Ramos (cell line): ENCODE measurements around the gene ANKRD52.

Experiments used
- in situ Hi-C: fragments of 300-500 bp; cut with MboI; formaldehyde crosslinking; loops from one replicate; pipeline ENCODE4 v1.14.3; 2022; ENCODE audit warnings: low sequenced_read_pairs; ENCODE audit not compliant: unreplicated experiment

The ANKRD52 gene

DNA sequence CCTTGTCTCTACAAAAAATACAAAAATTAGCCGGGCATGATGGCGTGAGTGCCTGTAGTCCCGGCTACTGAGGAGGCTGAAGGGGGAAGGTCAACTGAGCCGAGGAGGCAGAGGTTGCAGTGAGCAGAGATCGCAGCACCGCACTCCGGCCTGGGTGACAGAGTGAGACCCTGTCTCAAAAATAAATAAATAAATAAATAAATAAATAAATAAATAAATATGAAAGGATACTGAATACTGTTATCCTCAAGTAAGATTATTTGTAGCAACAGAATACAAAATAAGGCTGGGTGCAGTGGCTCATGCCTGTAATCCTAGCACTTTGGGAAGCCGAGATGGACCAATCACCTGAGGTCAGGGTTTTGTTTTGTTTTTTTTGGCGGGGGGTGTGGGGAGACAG lies 38.3 kb downstream of the ANKRD52 start:
- in situ Hi-C loops, result no loop called here

DNA sequence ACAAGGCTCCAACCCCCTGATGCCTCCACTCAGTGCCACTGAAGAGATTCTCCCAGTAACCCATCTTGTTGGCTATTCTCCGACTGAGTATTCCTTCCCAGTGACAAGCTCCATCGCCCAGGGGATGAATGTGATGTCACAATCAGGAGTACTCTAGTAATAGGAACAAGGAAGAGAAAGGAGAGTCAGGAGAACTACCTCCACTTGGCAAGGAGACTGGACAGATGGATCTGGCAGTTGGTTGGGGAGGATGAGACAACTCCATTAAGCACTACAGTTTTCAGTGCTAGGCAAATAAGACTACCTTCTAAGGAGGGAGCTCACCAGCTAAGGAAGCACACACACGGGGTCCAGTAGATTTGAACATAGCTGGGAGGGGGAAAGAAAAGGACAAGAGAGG lies 41.7 kb downstream of the ANKRD52 start:
- in situ Hi-C loops, result no loop called here

DNA sequence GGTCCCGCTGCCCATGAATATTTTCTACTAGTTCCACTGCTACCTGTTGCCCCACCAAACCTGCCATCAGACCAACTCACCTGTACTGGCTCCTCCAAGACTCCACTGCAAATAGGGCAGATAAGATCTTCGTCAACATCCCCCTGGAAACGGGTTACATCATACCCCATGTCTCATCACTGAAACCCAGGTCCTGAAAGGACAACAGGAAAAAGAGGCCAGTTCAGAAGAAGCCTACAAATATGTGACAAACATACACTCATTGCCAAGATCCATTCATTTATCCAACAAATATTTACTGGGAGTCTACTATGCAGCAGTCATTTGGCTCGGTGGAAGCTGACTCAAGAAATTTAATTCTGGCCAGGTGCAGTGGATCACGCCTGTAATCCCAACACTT lies 44.3 kb downstream of the ANKRD52 start:
- in situ Hi-C loops, result no loop called here

DNA sequence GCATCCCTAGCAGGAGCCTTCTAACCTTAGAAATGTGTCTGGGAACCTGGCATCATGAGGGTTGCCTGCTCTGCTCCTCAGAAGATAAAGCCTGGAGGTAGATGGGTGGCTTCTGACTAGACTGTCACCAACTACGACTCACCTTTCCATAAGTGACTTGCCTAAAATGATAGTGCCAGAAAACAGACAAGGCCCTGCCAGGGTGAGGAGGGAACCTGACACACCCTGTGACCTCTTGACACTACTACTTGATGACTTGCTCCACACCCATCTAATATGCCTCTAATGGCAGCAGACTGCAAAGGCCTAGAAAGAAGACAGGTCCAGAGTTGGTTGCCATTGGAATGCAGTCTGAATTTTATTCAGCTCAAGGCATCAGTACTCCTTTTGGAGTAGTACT lies 45.8 kb downstream of the ANKRD52 start:
- in situ Hi-C loops, result no loop called here

DNA sequence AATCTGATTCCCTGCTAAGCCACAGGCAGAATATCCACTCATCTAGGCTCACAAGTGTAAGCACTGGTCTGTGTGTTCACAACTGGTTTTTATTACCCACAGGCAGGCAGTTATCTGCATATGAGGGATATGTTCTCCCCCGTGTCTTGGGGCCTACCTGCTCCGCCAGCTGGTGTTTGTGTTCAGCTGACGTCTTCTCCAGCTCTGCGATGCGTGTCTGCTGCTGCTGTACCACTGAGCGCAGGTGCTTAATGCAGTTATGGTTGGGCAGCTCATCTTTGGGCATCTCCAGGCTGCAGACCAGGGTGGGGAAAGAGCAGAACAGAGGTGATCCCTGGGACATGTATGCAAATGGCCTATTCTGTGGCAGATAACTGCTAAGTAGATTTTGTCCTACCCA lies 50.2 kb downstream of the ANKRD52 start:
- in situ Hi-C loops, result no loop called here

DNA sequence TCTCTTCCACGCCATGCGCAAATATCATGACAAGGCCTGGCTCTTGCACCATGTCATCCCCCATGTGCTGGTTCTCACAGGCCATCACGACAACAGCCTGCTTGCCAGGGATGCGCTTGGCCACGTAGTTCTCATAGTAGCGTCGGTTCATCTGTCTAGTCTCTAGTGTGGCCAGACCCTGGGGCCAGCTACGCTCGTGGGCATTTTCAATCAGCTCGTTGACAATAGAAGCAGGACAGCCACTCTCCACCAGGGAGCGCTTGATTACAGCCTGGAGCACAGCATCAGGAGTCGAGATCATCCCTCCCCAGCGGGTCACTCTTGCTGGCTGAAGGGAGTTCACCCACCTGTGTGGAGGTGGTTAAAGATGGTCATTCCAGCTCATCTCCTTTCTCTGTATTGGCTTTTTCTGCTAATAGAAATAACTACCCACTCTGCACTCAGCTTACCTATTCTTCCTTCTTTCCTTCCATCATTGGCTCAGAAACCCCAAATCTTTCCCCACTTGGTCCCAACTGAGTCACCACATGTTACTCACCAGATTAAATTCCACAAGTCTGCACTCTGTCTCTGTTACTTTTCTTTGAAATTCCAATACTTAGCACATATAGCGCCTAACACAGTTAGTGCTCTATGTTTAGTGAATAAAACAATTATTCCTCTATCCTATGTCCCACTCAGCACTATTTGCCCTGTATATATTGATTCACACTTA lies 51.6 kb downstream of the ANKRD52 start:
- in situ Hi-C loops, result no loop called here

DNA sequence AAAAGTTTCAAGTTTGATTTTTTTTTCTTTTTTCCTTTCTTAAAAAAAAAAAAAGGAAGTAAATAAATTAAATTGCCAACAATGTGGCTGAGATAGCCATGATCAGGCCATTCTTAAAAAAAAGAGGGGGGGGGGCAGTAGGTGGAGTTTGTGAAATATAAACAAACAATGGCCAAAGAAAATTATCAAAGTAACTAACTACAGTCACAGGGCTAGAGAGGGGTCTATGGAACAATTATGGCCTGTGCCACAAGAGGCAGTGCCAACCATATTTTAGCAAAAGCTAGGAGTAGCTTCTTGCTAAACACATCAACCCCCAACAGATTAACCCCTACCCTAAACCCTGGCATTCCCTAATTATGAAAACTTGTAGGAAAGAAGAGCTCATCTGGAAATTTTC lies 52.7 kb downstream of the ANKRD52 start:
- in situ Hi-C loops, result no loop called here

DNA sequence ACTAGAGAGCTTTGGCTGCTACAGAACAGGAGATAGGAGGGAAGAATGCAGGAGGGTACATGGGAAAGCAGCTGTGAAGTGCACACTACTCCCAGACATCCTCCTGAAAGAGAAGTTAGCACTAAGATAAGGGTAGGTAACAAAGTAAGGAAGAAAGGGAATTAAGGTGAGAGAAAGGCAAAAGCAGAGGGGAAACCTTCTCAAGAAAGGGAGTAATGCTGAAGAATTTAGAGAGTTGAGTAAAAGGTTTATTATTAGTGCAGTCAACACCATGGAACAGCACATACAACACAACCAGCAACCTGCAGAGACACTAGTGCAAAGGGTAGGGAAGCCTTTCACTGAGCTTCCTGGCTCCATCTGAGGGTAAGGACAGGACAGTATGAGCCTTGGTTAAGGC lies 53.9 kb downstream of the ANKRD52 start:
- in situ Hi-C loops, result no loop called here

DNA sequence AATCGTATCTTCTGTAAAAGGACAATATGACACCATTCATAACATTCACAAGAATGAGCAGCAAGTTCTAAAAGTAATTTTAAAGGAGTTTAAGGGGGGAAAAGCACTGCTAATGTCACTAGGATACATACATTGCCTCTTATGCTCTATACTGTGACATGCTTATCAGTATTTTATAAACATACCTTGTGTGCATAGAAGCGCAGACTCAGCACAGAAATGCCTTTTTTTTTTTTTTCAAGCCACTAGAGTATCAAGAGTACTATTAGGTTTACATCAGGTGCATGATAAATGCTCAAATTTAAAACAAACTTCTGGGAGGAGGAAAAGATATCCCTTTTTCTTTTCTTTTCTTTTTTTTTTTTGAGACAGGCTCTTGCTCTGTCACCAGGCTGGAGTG lies 55.3 kb downstream of the ANKRD52 start:
- in situ Hi-C loops, result no loop called here

DNA sequence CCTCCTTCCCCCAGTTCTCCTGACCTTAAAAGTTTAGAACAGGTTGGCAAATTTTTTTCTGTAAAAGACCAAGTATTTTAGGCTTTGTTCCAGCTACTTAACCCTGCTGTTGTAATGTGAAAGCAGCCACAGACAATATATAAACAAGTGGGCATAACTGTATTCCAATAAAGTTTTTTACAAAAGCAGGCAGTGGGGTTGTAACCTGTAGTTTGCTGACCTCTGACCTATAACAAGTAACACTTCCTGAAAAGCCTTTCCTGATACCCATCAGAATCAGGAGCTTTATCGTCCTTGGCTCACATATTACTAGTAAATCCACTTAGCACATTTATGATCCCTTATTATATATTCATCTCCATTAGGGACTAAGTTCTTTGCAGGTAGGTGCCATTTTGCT lies 55.8 kb downstream of the ANKRD52 start:
- in situ Hi-C loops, result no loop called here

DNA sequence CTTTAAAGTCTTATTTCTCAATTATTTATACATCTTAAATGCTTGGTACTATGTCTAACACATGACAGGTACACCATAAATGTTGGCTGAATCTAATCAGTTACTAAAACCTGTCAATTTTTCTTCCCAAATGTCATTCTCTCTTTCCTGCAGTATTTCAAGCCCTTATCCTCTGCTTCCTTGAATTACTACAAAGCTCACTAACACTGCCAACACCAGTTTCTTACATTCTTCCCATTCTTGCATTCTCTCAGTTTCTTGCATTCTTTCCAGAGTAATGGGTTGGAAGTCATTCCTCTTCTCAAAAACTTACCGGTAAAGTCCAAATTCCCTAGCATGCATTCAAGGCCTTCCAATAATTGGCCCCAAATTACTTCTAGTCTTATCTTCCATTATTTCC lies 59.3 kb downstream of the ANKRD52 start:
- in situ Hi-C loops, result loop anchor here (10.0 kb wide), 1 partner anchor 266 kb away; the partner anchor contains the start of gene SPRYD4

DNA sequence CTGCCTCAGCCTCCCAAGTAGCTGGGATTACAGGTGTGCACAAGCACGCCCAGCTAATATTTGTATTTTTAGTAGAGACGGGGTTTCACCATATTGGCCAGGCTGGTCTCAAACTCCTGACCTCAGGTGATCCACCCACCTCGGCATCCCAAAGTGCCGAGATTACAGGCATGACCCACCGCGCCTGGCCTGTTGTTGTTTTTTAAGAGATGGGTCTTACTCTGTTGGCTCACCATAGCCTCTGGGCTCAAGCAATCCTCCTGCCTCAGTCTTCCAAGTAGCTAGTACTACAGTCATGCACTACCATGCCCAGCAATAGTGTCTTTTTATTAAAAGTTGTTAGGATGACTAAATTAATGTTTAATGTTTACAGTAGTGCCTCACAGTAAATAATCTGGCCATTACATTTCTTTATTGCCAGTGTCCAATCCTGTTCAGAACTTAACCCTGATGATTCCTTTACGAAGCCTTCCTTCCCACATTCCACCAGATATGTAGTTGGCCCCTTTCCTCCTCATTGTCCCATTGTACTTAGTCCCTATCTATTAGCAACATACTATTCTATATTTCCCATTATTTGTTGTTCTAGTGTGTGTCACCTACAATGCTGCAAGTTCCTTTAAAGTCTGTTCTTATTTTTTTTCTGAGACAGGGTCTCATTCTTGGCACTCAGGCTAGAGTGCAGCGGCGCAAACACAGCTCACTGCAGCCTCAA lies 60.1 kb downstream of the ANKRD52 start:
- in situ Hi-C loops, result loop anchor here (10.0 kb wide), 1 partner anchor 267 kb away; the partner anchor contains the start of gene SPRYD4

DNA sequence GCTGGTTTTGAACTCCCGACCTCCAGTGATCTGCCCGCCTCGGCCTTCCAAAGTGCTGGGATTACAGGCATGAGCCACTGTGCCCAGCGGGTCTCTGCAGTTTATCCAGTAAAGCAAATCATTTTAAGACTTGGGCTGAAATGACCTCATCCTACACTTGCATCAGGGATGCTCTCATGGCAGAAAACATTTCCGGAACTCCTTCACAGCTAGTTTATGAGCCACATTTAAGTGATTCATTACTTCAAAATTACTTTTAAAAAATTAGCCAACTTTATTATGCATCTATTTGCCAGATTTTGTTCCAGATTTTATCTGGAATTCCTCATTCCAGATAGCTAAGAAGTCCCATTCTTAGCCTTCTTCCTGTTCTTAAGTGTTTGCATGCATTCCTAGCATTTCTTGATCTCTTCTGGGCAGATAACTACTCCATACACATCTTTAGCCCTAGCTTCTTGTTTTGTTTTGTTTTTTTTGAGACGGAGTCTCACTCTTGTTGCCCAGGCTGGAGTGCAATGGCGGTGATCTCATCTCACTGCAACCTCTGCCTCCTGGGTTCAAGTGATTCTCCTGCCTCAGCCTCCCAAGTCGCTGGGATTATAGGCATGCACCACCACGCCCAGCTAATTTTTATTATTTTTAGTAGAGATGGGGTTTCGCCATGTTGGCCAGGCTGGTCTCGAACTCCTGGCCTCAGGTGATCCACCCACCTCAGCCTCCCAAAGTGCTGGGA lies 61.2 kb downstream of the ANKRD52 start:
- in situ Hi-C loops, result loop anchor here (10.0 kb wide), 1 partner anchor 268 kb away; the partner anchor contains the start of gene SPRYD4

DNA sequence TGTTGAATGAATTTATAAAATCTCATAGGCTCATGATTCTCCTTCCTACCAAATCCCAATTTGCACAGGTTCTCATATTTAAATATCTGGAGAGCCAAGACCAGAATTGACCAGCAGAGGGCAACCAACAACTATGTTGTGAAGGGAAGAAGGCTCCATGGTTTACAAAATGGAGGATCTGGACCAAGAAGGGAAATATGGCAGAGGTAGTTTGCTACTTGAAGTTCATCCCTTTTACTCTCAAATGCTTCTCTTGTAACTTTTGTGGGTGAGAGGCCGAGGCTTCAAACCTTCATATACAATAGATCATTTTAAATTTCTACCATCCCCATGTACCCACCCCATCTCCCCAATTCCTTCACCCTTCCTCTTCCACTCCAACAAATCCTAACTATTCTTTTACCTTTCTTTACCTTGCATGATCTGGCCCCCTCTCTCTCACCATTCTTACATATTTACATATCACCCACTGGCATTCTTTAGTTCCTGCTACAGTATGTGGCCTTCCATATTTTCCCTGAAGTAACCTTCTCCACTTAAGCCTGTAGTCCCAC lies 65.1 kb downstream of the ANKRD52 start:
- in situ Hi-C loops, result loop anchor here (10.0 kb wide), 1 partner anchor 272 kb away; the partner anchor contains the start of gene SPRYD4

DNA sequence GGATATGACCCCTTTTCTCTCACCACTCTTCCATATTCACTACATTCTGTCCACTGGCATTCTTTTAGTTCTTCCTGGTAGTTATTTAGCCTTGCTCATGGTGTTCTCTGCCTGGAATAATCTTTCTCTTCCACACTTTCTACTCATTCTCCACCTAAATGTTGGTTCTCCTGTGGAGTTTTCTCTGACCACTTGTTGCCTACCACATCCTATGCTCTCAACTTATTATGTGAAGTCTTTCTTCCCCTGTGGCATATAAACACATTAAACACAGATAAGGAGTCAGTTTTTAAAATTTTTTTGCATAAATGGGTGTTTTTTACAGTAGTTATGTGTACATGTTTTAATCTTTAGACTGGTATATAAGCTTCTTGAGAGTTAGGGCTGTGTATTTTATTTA lies 65.6 kb downstream of the ANKRD52 start:
- in situ Hi-C loops, result loop anchor here (10.0 kb wide), 1 partner anchor 272 kb away; the partner anchor contains the start of gene SPRYD4

DNA sequence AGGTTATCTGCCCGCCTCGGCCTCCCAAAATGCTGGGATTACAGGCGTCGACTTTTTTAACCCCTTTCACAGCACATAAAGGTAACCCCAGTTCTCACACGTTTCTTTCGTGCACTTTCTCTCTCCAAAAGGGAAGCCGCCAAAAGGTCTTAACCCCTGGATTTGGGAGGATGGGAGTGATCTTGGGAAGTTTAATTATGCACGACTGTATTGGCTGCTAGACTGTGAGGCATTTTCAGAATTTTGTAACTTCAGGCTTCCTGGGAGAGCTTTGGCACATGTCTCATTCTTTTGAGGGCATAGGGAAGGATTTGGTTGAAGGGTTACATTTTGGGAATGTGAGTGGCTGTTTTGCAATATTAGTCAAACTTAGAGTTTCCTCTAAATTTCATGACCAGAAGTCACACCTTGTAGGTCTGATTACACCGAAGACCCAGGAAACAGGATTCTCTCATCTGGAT lies 67.5 kb downstream of the ANKRD52 start:
- in situ Hi-C loops, result loop anchor here (10.0 kb wide), 1 partner anchor 274 kb away; the partner anchor contains the start of gene SPRYD4

DNA sequence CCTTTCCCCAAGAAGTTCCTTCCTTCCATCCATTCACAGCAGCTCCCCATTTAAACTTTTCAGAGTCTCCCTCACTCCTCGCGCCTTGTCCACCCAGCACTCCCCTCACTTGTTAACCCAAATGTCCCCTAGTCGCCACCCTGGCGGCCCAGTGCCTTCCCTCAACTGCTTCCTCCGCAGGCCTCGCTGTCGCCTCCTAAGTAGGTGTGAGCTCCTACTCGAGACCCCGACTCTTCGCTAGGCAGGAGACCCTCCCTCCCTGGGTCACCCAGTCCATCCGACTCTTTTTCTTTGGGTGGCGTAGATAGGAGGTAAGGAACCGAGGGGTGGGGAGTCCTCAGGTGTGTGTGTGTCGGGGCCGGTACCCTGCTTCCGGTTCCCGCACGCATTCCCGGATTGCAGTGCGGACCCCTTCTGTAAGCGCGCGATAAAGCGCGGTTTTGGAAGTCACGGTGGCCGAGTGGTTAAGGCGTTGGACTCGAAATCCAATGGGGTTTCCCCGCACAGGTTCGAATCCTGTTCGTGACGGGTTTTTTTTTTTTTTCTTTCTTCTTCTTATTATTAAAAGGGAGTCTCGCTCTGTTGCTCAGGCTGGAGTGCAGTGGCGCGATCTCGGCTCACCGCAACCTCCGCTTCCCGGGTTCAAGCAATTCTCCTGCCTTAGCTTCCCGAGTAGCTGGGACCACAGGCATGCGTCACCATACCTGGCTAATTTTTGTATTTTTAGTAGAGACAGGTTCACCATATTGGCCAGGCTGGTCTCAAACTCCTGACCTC lies 68.1 kb downstream of the ANKRD52 start:
- in situ Hi-C loops, result loop anchor here (5.0 to 10.0 kb wide), 2 partner anchors 63 to 275 kb away; partner anchors contain the start of genes ESYT1 and SPRYD4

DNA sequence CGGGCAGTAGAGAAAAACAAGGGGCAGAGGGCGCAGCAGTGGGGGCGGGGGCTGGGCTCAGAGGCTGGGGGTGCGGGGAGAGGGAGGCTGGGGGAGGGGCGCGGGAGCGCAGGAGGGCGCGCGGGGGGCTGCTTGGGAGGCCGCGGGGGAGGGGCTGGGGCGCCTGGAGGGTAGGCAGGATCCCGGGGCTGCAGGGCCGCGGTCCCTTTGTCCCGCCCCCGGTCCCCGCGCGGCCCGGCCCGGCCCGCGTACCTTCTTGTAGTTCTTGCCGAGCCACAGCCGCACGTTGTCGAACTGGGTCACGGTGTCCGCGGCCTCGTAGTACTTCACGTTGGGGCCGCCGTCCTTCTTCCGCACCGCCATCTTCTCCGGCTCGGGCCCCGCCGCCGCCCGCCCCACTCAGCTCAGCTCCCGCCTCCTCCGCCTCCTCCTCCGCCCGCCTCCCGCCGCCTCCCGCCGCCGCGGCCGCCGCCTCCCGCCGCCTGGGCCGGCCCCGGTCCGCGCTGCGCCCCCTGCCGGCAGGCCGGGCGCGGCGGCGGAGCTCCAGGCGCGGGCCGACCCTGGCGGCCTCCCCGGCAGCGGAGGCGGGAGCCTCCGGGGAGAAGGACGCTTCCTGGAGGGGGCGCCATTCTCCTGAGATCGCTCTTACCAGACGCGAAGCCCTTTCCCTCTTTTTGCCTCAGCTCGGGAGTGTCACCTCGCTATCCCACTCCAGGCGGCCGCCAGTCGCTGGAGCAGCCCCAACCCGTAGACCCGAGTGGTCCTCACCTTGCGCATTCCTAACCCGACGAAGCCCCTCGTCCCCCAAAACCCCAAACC lies 68.9 kb downstream of the ANKRD52 start, which contains the start of gene SMARCC2:
TSS of gene SMARCC2 (minus strand) at position 385 of the 819 bp plus-strand sequence. CDS start at position 363, 22 bp downstream.
- in situ Hi-C loops, result loop anchor here (5.0 kb wide), 1 partner anchor 62 kb away; the partner anchor contains the start of gene ESYT1

DNA sequence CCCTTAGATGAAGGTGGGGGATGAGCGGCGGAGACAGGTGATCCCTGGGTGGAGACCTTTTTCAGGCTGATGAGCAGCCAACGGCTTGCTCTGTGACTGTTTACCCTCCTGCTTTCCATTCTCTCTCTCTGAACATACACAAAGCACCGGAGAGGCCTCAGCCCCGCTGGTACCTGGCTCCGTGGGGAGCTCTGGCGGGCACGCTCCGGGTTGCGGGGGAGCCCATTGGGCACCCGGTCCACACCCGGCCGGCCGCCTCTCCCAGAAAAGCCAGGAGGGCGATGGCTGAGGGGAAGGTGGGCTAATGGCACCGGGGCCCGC lies 69.4 kb downstream of the ANKRD52 start:
- in situ Hi-C loops, result loop anchor here (5.0 kb wide), 1 partner anchor 61 kb away; the partner anchor contains the start of gene ESYT1
